CD14-positive monocyte (primary cell): ENCODE data around the gene PHC2. TPM values are rescaled to one million over a fixed set of nuclear protein-coding genes. Genes with fewer than 3 reads are reported as not detected.

Experiments
- DNase-seq, 3 donors: peaks; one replicate each; pipeline ENCODE4 v3.0.0-alpha.2; 2011 to 2022
- H2AFZ ChIP-seq: 2 replicates; pipeline ENCODE4 v1.6.0; 2012; ENCODE audit warnings: mild to moderate bottlenecking, low read depth, low read length, inconsistent platforms; ENCODE audit not compliant: insufficient read depth, poor library complexity, severe bottlenecking
- H3K27ac ChIP-seq, 2 donors: 1 replicate in 1 of 2; 2 replicates in 1 of 2; pipeline ENCODE4 v1.5.1; 2012 to 2013; ENCODE audit warnings: low read length in 2 of 2, control low read depth in 1 of 2, inconsistent platforms in 1 of 2, low read depth in 1 of 2, mild to moderate bottlenecking in 1 of 2
- H3K27me3 ChIP-seq, 2 donors: one replicate each; pipeline versions ENCODE4 v1.6.0 to v1.6.1; 2011 to 2013; ENCODE audit warnings: low read length in 2 of 2; ENCODE audit not compliant: control insufficient read depth in 2 of 2, insufficient read depth in 2 of 2
- H3K36me3 ChIP-seq, 2 donors: replicated peaks in 1 of 2; 1 replicate in 1 of 2; 2 replicates in 1 of 2; pipeline versions ENCODE4 v1.5.1 to v1.6.1; 2012 to 2013; ENCODE audit warnings: low read length in 2 of 2, control low read depth in 1 of 2, inconsistent platforms in 1 of 2, mild to moderate bottlenecking in 1 of 2; ENCODE audit not compliant: insufficient read depth in 2 of 2, control insufficient read depth in 1 of 2
- H3K4me1 ChIP-seq, 2 donors: 1 replicate in 1 of 2; 2 replicates in 1 of 2; pipeline versions ENCODE4 v1.5.1 to v1.6.1; 2012 to 2013; ENCODE audit warnings: low read length in 2 of 2, control low read depth in 1 of 2, inconsistent platforms in 1 of 2, mild to moderate bottlenecking in 1 of 2, moderate library complexity in 1 of 2; ENCODE audit not compliant: insufficient read depth in 2 of 2, control insufficient read depth in 1 of 2
- H3K4me2 ChIP-seq: replicated peaks from 2 replicates; pipeline ENCODE3; 2012; ENCODE audit warnings: low read length, moderate library complexity, mild to moderate bottlenecking; ENCODE audit not compliant: poor library complexity, severe bottlenecking; ENCODE audit errors: extremely low read depth
- H3K4me3 ChIP-seq, 3 experiments: fragments of 200-600 bp in 1 of 3; sonication (generic) in 1 of 3; replicated peaks in 1 of 3; 1 replicate in 2 of 3; 2 replicates in 1 of 3; pipeline ENCODE4 v1.5.1; 2011 to 2013; ENCODE audit warnings: low read length in 3 of 3, mild to moderate bottlenecking in 3 of 3, control low read depth in 2 of 3, low read depth in 2 of 3, inconsistent platforms in 1 of 3, moderate library complexity in 1 of 3
- H3K79me2 ChIP-seq: 2 replicates; pipeline ENCODE4 v1.6.0; 2012; ENCODE audit warnings: mild to moderate bottlenecking, control low read depth, inconsistent platforms, low read length, moderate library complexity; ENCODE audit not compliant: insufficient read depth
- H3K9ac ChIP-seq: 2 replicates; pipeline ENCODE4 v1.6.0; 2017; ENCODE audit warnings: low read length, mild to moderate bottlenecking; ENCODE audit not compliant: insufficient read depth, poor library complexity, severe bottlenecking
- H3K9me3 ChIP-seq, 2 donors: replicated peaks in 1 of 2; 1 replicate in 1 of 2; 2 replicates in 1 of 2; pipeline versions ENCODE4 v1.5.1 to v1.6.1; 2012 to 2013; ENCODE audit warnings: low read length in 2 of 2, control low read depth in 1 of 2; ENCODE audit not compliant: control insufficient read depth in 1 of 2, insufficient read depth in 1 of 2
- H4K20me1 ChIP-seq: 2 replicates; pipeline ENCODE4 v1.6.0; 2012; ENCODE audit warnings: mild to moderate bottlenecking, low read length, control low read depth, moderate library complexity; ENCODE audit not compliant: insufficient read depth
- H3K27ac Mint-ChIP-seq, 7 donors: one replicate each; pipeline ENCODE4 v1.8.0; 2020; ENCODE audit warnings: mild to moderate bottlenecking in 7 of 7, mixed read lengths in 7 of 7, moderate library complexity in 6 of 7, inconsistent platforms in 2 of 7
- H3K27me3 Mint-ChIP-seq, 3 donors: one replicate each; pipeline ENCODE4 v1.8.0; 2021 to 2022; ENCODE audit warnings: low read depth in 3 of 3, mild to moderate bottlenecking in 3 of 3, mixed read lengths in 3 of 3, moderate library complexity in 3 of 3, inconsistent platforms in 1 of 3
- H3K36me3 Mint-ChIP-seq, 2 donors: one replicate each; pipeline ENCODE4 v1.8.0; 2020; ENCODE audit warnings: mixed read lengths in 2 of 2, inconsistent platforms in 1 of 2, mild to moderate bottlenecking in 1 of 2
- H3K4me1 Mint-ChIP-seq: one replicate; pipeline ENCODE4 v1.8.0; 2020; ENCODE audit warnings: mild to moderate bottlenecking, mixed read lengths
- H3K4me3 Mint-ChIP-seq, 2 donors: one replicate each; pipeline ENCODE4 v1.8.0; 2020; ENCODE audit warnings: mild to moderate bottlenecking in 2 of 2, mixed read lengths in 2 of 2, moderate library complexity in 1 of 2
- H3K9me3 Mint-ChIP-seq, 7 donors: one replicate each; pipeline ENCODE4 v1.8.0; 2020 to 2022; ENCODE audit warnings: mixed read lengths in 7 of 7, mild to moderate bottlenecking in 6 of 7, moderate library complexity in 6 of 7, inconsistent platforms in 2 of 7
- CTCF ChIP-seq: fragments of 200-600 bp; IDR thresholded peaks from one replicate; pipeline ENCODE4 v1.8.0; 2022; ENCODE audit warnings: antibody characterized with exemption, mild to moderate bottlenecking
- WGBS: methylation state at CpG from one replicate; pipeline ENCODE4 v1.1.5; 2013; ENCODE audit warnings: missing lambda C conversion rate; ENCODE audit not compliant: insufficient coverage; 5-methylcytosine and 5-hydroxymethylcytosine counted together
- intact Hi-C, 2 donors: fragments of 100-400 bp; cut with micrococcal nuclease; formaldehyde crosslinking; loops; one replicate each; pipeline versions ENCODE4 v1.15.0 to v1.15.1; 2023
- polyA plus RNA-seq, 3 donors: library from polyadenylated mRNA; depleted of rRNA in 1 of 3; unstranded in 2 of 3; stranded (reverse) in 1 of 3; fragments of 300-500 nt in 2 of 3; fragments of >200 nt in 1 of 3; fragmentation: Illumina TruSeq in 2 of 3; gene quantifications; 1 replicate in 2 of 3; 2 replicates in 1 of 3; pipeline ENCODE4 v1.2.3, GENCODE V29; 2012 to 2021

PHC2 gene
- polyA plus RNA-seq, 3 donors = 18.9 to 85.3 (median 53.1) TPM

GRCh38 chr1:33459691-33460090 lies 28.8 kb upstream of the PHC2 start:
- Histone ChIP-seq H3K4me1 (peaks cover 54 to 56% of the 10 kb centered on the region in 2 donors), H3K27ac (no peak overlapping the region), H3K4me3 (peak overlapping the region in 1 of 3 experiments; percentile 51), H3K9ac (no peak overlapping the region), H3K27me3 (no peaks in the 10 kb centered on the region), H4K20me1 (peaks cover 5% of the 10 kb centered on the region), H3K9me3 (no peaks in the 10 kb centered on the region), H3K36me3 (no peaks in the 10 kb centered on the region), H2AFZ (no peak overlapping the region), H3K4me2 (peak overlapping the region; percentile 53), H3K79me2 (no peaks in the 10 kb centered on the region)
- Mint-ChIP-seq H3K27ac (peak overlapping the region in 3 of 7 donors; percentile 81 to 93 (median 90)), H3K4me3 (peak overlapping the region in 1 of 2 donors; percentile 76), H3K27me3 (peaks cover 0 to 11% (median 0%) of the 10 kb centered on the region in 3 donors), H3K36me3 (no peaks in the 10 kb centered on the region), H3K4me1 (peaks cover 58% of the 10 kb centered on the region), H3K9me3 (peaks cover 0 to 2% (median 0%) of the 10 kb centered on the region in 7 donors)
- peak in 1 of 3 donors; percentile 30 for DNase-seq
- 88% methylated on average over 3 of the region's 4 CpGs for whole genome bisulfite sequencing
- intact Hi-C loops = loop anchor here in 1 of 2 donors (2.0 to 10.0 kb wide), 2 partner anchors 49 to 95 kb away; no protein-coding TSS in a partner anchor
- no peak for TF ChIP-seq CTCF

GRCh38 chr1:33456502-33456886 lies 25.6 kb upstream of the PHC2 start:
- Histone ChIP-seq H3K4me3 (no peak overlapping the region), H3K27ac (no peak overlapping the region), H3K27me3 (no peaks in the 10 kb centered on the region), H4K20me1 (peaks cover 5% of the 10 kb centered on the region), H3K79me2 (no peaks in the 10 kb centered on the region), H3K4me1 (peaks cover 38 to 42% of the 10 kb centered on the region in 2 donors), H3K36me3 (no peaks in the 10 kb centered on the region), H3K9ac (no peak overlapping the region), H3K4me2 (no peak overlapping the region), H3K9me3 (no peaks in the 10 kb centered on the region), H2AFZ (no peak overlapping the region)
- TF ChIP-seq CTCF = no peak
- DNase-seq = no peak
- 93% methylated on average over 2 of the region's 6 CpGs for WGBS
- peaks cover 0 to 2% (median 0%) of the 10 kb centered on the region in 7 donors for H3K9me3 Mint-ChIP-seq
- peaks cover 48% of the 10 kb centered on the region for H3K4me1 Mint-ChIP-seq
- H3K27ac Mint-ChIP-seq = peak overlapping the region in 2 of 7 donors; percentile 68 to 69
- intact Hi-C loops = no loop called here
- no peak overlapping the region for H3K4me3 Mint-ChIP-seq
- peaks cover 0 to 12% (median 2%) of the 10 kb centered on the region in 3 donors for H3K27me3 Mint-ChIP-seq
- H3K36me3 Mint-ChIP-seq = no peaks in the 10 kb centered on the region
